ENCODE measurements around the gene GNAI3. TPM values are rescaled to one million over a fixed set of nuclear protein-coding genes. Genes with fewer than 3 reads are reported as not detected.

GNAI3 gene
- total and polyA plus RNA-seq, 8 donors: 6.4 to 11.5 (median 10.8) TPM

DNA sequence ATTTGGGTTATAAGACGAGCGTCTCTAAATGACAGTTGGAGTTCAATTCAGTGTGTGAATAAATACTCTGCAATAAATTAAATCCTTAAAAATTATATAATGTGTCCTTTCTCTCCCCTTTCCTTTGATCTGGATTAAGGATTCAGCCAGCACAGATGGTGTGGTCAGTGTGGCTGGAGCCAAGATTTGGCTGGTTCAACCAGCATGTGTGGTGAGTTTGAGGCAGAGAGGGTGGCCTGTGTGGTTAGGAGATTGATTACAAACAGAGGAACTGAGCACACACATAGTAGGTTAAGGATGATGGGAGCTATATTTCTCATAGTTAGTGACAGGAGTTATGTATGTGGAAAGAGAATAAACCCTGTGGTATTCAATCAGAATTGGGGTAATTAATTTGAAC is 24.7 kb upstream of the GNAI3 start:
- Histone ChIP-seq H3K27me3 (no peaks in the 10 kb centered on the region), H3K36me3 (no peaks in the 10 kb centered on the region), H3K4me1 (no peaks in the 10 kb centered on the region), H3K9me3 (no peaks in the 10 kb centered on the region), H3K4me3 (no peak overlapping the region), H3K27ac (no peak overlapping the region)
- TF ChIP-seq, protein P1, sequence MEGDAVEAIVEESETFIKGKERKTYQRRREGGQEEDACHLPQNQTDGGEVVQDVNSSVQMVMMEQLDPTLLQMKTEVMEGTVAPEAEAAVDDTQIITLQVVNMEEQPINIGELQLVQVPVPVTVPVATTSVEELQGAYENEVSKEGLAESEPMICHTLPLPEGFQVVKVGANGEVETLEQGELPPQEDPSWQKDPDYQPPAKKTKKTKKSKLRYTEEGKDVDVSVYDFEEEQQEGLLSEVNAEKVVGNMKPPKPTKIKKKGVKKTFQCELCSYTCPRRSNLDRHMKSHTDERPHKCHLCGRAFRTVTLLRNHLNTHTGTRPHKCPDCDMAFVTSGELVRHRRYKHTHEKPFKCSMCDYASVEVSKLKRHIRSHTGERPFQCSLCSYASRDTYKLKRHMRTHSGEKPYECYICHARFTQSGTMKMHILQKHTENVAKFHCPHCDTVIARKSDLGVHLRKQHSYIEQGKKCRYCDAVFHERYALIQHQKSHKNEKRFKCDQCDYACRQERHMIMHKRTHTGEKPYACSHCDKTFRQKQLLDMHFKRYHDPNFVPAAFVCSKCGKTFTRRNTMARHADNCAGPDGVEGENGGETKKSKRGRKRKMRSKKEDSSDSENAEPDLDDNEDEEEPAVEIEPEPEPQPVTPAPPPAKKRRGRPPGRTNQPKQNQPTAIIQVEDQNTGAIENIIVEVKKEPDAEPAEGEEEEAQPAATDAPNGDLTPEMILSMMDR (IDR thresholded peaks at IDR 0.05): no peak
- ATAC-seq (no peak), DNase-seq (no peak)
- intact Hi-C loops (cut with DNase I): no loop called here

DNA sequence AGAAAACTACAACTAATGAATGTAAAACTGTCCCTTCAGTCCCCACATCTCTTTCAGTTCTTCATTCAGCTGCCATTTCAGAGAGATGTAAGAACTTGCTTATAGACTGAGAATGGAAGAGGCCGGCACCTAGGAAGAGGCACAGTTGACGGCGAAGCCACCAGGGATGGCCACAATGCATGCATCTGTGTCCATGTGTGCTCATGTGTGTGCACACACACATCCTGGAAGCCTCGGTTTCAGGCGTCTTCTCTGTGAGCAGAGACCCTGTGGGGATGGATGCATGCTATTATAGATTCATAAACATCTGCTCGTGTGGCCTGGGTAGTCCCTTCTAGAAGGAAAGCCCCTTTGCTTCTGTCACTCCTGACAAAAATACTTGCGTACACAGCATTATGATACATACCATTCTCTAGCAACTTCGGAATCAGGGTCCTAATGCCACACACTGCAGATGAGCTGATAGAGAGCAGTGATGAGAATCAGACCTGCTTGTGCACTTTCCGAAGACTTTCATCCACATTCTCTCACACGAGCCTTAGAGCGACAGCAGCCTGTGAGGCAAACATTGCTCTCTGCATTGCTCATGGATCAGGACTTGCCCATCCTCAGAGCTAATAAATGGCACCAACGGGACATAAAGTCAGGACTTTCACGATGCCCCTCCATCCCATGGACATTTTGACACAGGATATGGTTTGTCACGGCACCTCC is 21.2 kb upstream of the GNAI3 start:
- H3K27me3 ChIP-seq: no peaks in the 10 kb centered on the region
- TF ChIP-seq, protein P1 (IDR thresholded peaks at IDR 0.05): no peak
- no peak for ATAC-seq
- H3K9me3 ChIP-seq: no peaks in the 10 kb centered on the region
- H3K4me1 ChIP-seq: peaks cover 0 to 5% of the 10 kb centered on the region in 2 donors
- H3K27ac ChIP-seq: no peak overlapping the region
- DNase-seq: no peak
- H3K36me3 ChIP-seq: no peaks in the 10 kb centered on the region
- intact Hi-C loops (cut with DNase I): no loop called here
- H3K4me3 ChIP-seq: no peak overlapping the region

DNA sequence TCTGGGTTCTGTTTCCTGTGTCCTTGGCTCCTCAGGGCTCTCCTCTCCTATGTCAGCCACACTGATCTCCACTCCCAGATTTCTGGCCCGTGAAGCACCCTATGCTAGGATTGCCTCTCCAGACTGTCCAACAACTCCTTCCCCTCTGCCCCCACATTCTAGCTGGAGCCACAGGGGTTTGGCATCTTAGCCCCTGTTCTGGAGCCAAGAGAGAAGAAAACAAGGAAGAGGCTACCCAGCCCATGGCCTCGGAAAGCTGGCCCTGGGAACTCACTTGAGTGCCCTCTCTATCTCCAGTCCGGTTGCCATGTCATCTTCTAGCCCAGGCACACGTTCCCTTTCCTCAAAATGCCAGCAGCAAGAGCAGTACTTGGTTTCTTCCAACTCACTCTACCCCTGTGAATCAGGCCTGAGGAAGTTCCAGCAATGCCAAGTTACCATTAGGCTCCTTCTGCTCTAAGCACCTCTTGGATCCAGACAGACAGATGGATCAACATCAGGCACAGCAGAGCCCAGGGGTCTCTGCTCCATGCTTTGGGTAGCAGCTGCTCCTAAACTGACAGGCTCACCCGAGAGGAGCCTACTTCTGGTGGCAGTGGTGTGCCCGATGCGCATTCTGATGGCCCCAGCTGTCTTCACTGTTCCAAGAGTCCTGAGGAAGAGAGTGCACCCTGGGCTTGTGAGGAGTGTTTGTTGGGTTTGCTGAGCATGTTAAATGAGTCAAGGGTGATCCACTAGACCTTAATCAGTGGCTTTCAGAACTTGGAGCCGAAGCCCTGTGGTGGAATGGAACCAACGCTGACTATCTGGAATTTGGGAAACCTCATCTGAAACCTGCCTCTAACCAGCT is 20.3 kb upstream of the GNAI3 start:
- Histone ChIP-seq H3K27ac (no peak overlapping the region), H3K4me3 (no peak overlapping the region), H3K27me3 (no peaks in the 10 kb centered on the region), H3K36me3 (no peaks in the 10 kb centered on the region), H3K4me1 (peaks cover 0 to 11% of the 10 kb centered on the region in 2 donors), H3K9me3 (no peaks in the 10 kb centered on the region)
- intact Hi-C loops (cut with DNase I): no loop called here
- DNase-seq (no peak), ATAC-seq (no peak)
- TF ChIP-seq, protein P1 (IDR thresholded peaks at IDR 0.05): no peak

DNA sequence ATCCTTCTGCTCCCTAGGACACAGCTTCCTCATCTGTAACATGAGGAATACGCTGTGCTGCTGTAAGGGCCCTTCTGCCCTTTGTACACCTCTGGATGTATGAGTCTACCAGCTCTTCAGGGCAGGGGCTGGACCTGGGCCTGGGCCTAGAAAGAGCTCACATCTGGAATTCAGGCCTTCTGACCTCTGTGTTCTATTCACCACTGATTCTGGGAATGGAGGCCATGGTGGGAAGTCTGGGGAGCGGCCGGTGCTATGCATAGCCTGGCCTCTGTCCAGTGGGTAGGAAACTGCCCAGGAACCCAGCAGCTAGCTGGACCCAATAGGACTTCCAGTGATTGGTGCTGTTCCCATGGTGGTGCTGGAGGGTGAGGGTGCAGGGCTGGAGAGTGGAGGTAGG is 19.7 kb upstream of the GNAI3 start:
- H3K4me3 ChIP-seq: no peak overlapping the region
- TF ChIP-seq, protein P1 (IDR thresholded peaks at IDR 0.05): no peak
- peaks cover 0 to 11% of the 10 kb centered on the region in 2 donors for H3K4me1 ChIP-seq
- H3K27me3 ChIP-seq: no peaks in the 10 kb centered on the region
- H3K9me3 ChIP-seq: no peaks in the 10 kb centered on the region
- no peak for DNase-seq
- no peak for ATAC-seq
- no peaks in the 10 kb centered on the region for H3K36me3 ChIP-seq
- intact Hi-C loops (cut with DNase I): no loop called here
- no peak overlapping the region for H3K27ac ChIP-seq

DNA sequence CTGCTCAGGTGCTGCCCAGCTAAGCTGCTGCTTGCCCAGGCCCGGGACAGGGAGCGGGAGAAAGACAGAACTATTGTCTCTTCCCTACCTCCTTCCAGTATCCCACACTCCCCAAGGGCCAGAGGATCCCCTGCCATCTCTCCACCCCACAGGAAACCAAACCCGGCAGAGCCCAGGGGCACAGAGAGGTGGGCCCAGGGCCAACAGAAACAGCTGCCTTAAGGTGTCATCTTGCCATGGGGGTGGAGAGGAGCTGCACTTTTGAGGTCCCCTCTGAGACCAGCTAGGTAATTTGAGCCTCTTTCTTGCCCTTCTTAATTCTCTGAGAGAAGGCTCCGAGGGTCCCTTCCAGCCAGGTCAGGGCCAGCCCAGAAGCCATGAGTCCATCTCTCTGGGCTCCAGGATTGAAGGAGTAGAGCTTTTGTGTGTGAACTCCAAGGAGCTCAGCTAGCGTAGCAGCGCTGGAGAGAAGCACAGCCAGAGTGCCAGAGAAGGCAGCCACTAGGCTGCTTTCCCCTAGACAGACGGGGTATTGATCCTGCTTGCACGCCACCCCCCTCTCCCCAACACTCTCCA is 18.4 kb upstream of the GNAI3 start:
- Histone ChIP-seq H3K27ac (no peak overlapping the region), H3K9me3 (no peaks in the 10 kb centered on the region), H3K4me3 (no peak overlapping the region), H3K36me3 (no peaks in the 10 kb centered on the region), H3K4me1 (peaks cover 0 to 11% of the 10 kb centered on the region in 2 donors), H3K27me3 (no peaks in the 10 kb centered on the region)
- TF ChIP-seq, protein P1 (IDR thresholded peaks at IDR 0.05): no peak
- intact Hi-C loops (cut with DNase I): loop anchor here in 1 of 2 donors (5.0 to 10.0 kb wide), 2 partner anchors 38 to 265 kb away; partner anchors contain the start of gene CYB561D1
- no peak for ATAC-seq
- DNase-seq: no peak
